Measurements from ENCODE around the gene CYB5R2. TPM values are rescaled to one million over a fixed set of nuclear protein-coding genes. Genes with fewer than 3 reads are reported as not detected.

CYB5R2 gene
- total RNA-seq, 4 donors from 2014 or later: 2.7 to 21.3 (median 4.2) TPM; not detected in 1

DNA sequence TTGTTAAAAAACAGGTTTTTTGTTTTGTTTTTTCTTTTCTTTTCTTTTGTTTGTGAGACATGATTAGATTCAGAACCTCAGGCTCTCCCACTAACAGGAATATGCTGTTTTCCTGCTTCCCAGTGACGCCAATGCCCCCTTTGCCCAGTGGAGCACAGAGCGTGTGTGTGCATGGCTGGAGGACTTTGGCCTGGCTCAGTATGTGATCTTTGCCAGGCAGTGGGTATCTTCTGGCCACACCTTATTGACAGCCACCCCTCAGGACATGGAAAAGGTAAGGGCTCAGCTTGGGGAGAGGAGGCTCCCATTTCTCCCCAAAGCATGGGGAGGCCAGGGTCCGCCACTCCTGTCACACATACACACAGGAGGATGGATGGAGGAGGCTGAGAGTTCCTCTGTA, 25.0 kb downstream of the CYB5R2 start:
- no peak overlapping the region for H3K27ac ChIP-seq
- no peak overlapping the region for H3K4me3 ChIP-seq
- H3K9me3 ChIP-seq: no peaks in the 10 kb centered on the region
- in situ Hi-C loops (cut with MboI; ENCODE audit: low pct_ligation_motif_present in 1 of 4, low pct_unique_long_range_greater_than_20kb in 1 of 4, low sequenced_read_pairs in 3 of 4) (no loop called here), intact Hi-C loops (cut with DNase I; ENCODE audit: low total_unique reads) (no loop called here)
- peaks cover 0 to 36% (median 12%) of the 10 kb centered on the region in 4 donors for H3K36me3 ChIP-seq
- no peaks in the 10 kb centered on the region for H3K27me3 ChIP-seq
- whole genome bisulfite sequencing, 2 donors (ENCODE audit: low coverage in 1 of 2): 73 to 80% methylated on average over 2 to 3 of the region's 3 CpGs
- no peak for DNase-seq
- H3K4me1 ChIP-seq: peaks cover 0 to 7% (median 0%) of the 10 kb centered on the region in 4 donors
- no peak for TF ChIP-seq POLR2AphosphoS5 (IDR thresholded peaks at IDR 0.05)
- TF ChIP-seq POLR2A (IDR thresholded peaks at IDR 0.05): no peak
- TF ChIP-seq, protein P1, sequence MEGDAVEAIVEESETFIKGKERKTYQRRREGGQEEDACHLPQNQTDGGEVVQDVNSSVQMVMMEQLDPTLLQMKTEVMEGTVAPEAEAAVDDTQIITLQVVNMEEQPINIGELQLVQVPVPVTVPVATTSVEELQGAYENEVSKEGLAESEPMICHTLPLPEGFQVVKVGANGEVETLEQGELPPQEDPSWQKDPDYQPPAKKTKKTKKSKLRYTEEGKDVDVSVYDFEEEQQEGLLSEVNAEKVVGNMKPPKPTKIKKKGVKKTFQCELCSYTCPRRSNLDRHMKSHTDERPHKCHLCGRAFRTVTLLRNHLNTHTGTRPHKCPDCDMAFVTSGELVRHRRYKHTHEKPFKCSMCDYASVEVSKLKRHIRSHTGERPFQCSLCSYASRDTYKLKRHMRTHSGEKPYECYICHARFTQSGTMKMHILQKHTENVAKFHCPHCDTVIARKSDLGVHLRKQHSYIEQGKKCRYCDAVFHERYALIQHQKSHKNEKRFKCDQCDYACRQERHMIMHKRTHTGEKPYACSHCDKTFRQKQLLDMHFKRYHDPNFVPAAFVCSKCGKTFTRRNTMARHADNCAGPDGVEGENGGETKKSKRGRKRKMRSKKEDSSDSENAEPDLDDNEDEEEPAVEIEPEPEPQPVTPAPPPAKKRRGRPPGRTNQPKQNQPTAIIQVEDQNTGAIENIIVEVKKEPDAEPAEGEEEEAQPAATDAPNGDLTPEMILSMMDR (IDR thresholded peaks at IDR 0.05): no peak
- TF ChIP-seq EP300 (IDR thresholded peaks at IDR 0.05; ENCODE audit: low read depth): no peak

DNA sequence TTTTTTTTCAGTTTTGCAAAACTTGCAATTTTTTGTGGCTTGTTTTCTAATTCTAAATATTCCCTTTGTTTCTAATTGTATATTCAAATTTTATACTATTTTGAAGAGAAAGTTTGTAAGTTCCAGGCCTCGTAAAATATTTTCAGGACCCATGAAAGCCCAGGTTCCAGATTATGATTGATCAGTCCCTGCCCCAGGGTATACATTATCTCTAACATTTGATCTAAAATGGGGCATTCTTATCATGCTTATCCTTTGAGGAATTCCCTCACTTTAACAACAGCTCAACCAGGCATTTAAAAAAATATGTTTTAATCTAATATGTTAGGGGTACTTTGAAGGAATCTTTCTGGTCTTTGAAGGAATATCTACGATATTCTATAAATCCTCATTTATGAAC, 26.4 kb downstream of the CYB5R2 start:
- Histone ChIP-seq H3K27me3 (no peaks in the 10 kb centered on the region), H3K4me3 (no peak overlapping the region), H3K9me3 (no peaks in the 10 kb centered on the region), H3K4me1 (peaks cover 0 to 7% (median 0%) of the 10 kb centered on the region in 4 donors), H3K36me3 (peaks cover 0 to 45% (median 19%) of the 10 kb centered on the region in 4 donors), H3K27ac (no peak overlapping the region)
- intact Hi-C loops (cut with DNase I; ENCODE audit: low total_unique reads): no loop called here
- in situ Hi-C loops (cut with MboI; ENCODE audit: low pct_ligation_motif_present in 1 of 4, low pct_unique_long_range_greater_than_20kb in 1 of 4, low sequenced_read_pairs in 3 of 4): no loop called here
- TF ChIP-seq EP300 (IDR thresholded peaks at IDR 0.05; ENCODE audit: low read depth) (no peak), POLR2AphosphoS5 (IDR thresholded peaks at IDR 0.05) (no peak), POLR2A (IDR thresholded peaks at IDR 0.05) (no peak)
- TF ChIP-seq, protein P1 (IDR thresholded peaks at IDR 0.05): no peak
- DNase-seq: no peak
- 90 to 99% methylated on average over 2 of the region's 2 CpGs for WGBS, 2 donors (ENCODE audit: low coverage in 1 of 2)

DNA sequence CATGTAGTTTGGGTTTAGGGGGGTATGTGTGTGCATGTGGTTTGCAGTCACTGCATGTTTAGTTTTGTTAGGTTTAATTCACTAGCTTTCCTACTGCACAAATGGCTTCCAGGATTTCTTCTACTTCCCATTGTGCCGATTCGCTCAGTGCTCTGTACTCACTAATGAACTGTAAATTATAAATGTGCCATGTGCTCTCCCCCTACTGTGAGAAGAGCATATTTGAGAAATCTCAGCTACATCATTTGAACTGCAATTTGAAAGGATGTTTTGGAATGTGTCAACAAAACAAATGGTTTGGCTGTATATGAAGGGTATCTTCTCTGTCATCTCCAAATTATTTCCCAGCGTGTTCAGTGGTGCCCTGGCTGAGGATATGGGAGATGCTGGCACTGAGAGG, 28.1 kb downstream of the CYB5R2 start:
- no peak for DNase-seq
- peaks cover 0 to 52% (median 21%) of the 10 kb centered on the region in 4 donors for H3K36me3 ChIP-seq
- in situ Hi-C loops (cut with MboI; ENCODE audit: low pct_ligation_motif_present in 1 of 4, low pct_unique_long_range_greater_than_20kb in 1 of 4, low sequenced_read_pairs in 3 of 4): no loop called here
- H3K27me3 ChIP-seq: no peaks in the 10 kb centered on the region
- H3K27ac ChIP-seq: no peak overlapping the region
- H3K4me3 ChIP-seq: no peak overlapping the region
- WGBS, 2 donors (ENCODE audit: low coverage in 1 of 2): 88 to 91% methylated on average over 3 of the region's 3 CpGs
- intact Hi-C loops (cut with DNase I; ENCODE audit: low total_unique reads): no loop called here
- no peaks in the 10 kb centered on the region for H3K9me3 ChIP-seq
- peaks cover 0 to 11% (median 4%) of the 10 kb centered on the region in 4 donors for H3K4me1 ChIP-seq
- TF ChIP-seq POLR2AphosphoS5 (IDR thresholded peaks at IDR 0.05) (no peak), EP300 (IDR thresholded peaks at IDR 0.05; ENCODE audit: low read depth) (no peak), POLR2A (IDR thresholded peaks at IDR 0.05) (no peak)
- TF ChIP-seq, protein P1 (IDR thresholded peaks at IDR 0.05): no peak

DNA sequence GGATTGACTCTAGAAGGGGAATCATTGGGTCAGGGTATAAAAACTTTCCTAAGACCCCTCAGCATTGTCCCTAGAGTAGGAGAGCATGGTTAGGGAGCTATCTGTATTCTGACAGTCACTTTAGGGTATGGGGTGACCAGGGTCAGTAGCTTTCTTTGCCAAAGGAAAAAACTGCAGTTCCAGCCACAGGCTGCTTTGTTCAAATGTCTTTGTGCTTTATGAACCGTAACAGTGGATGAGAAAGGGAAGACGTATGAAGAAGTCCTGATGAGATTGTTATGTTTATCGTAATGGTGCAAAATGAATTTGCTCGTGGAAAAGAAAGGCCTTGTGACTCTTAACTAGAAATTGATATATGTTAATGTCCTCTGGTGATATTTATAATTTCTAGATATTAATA, 30.0 kb downstream of the CYB5R2 start:
- in situ Hi-C loops (cut with MboI; ENCODE audit: low pct_ligation_motif_present in 1 of 4, low pct_unique_long_range_greater_than_20kb in 1 of 4, low sequenced_read_pairs in 3 of 4) (no loop called here), intact Hi-C loops (cut with DNase I; ENCODE audit: low total_unique reads) (no loop called here)
- TF ChIP-seq EP300 (IDR thresholded peaks at IDR 0.05; ENCODE audit: low read depth) (no peak), POLR2AphosphoS5 (IDR thresholded peaks at IDR 0.05) (no peak), POLR2A (IDR thresholded peaks at IDR 0.05) (no peak)
- TF ChIP-seq, protein P1 (IDR thresholded peaks at IDR 0.05): no peak
- no peak for DNase-seq
- no peaks in the 10 kb centered on the region for H3K27me3 ChIP-seq
- H3K4me1 ChIP-seq: peaks cover 7 to 29% (median 18%) of the 10 kb centered on the region in 4 donors
- no peak overlapping the region for H3K27ac ChIP-seq
- H3K4me3 ChIP-seq: no peak overlapping the region
- H3K9me3 ChIP-seq: no peaks in the 10 kb centered on the region
- 81 to 95% methylated on average over 4 of the region's 4 CpGs for WGBS, 2 donors (ENCODE audit: low coverage in 1 of 2)
- peaks cover 0 to 34% (median 14%) of the 10 kb centered on the region in 4 donors for H3K36me3 ChIP-seq

Measured in transverse colon (tissue), 4 donors.